Karpas-422 (cell line): ENCODE data around the gene CSPG5. TPM values are rescaled to one million over a fixed set of nuclear protein-coding genes. Genes with fewer than 3 reads are reported as not detected.

ENCODE experiments used
- DNase-seq: peaks from one replicate; pipeline ENCODE4 v3.0.0-alpha.2; 2015
- H2AFZ ChIP-seq: fragments of 200-600 bp; sonication (generic); 2 replicates; pipeline ENCODE4 v1.6.1; 2014; ENCODE audit warnings: antibody characterized with exemption, low read length, mixed read lengths
- H3K27ac ChIP-seq: fragments of 200-600 bp; sonication (generic); 2 replicates; pipeline ENCODE4 v1.5.1; 2014; ENCODE audit warnings: mild to moderate bottlenecking, low read length, moderate library complexity
- H3K27me3 ChIP-seq: fragments of 200-600 bp; sonication (generic); 2 replicates; pipeline ENCODE4 v1.6.1; 2014; ENCODE audit warnings: low read length, mixed read lengths
- H3K36me3 ChIP-seq: fragments of 200-600 bp; sonication (generic); 2 replicates; pipeline ENCODE4 v1.6.1; 2014; ENCODE audit warnings: low read length, mixed read lengths; ENCODE audit not compliant: insufficient read depth
- H3K4me1 ChIP-seq: fragments of 200-600 bp; sonication (generic); 2 replicates; pipeline ENCODE4 v1.6.1; 2014; ENCODE audit warnings: mild to moderate bottlenecking, low read length, mixed read lengths
- H3K4me2 ChIP-seq: fragments of 200-600 bp; sonication (generic); 2 replicates; pipeline ENCODE4 v1.6.1; 2014; ENCODE audit warnings: low read length, low read depth, mild to moderate bottlenecking; ENCODE audit not compliant: poor library complexity, severe bottlenecking
- H3K4me3 ChIP-seq: fragments of 200-600 bp; sonication (generic); 2 replicates; pipeline ENCODE4 v1.5.1; 2014; ENCODE audit warnings: mild to moderate bottlenecking, antibody characterized with exemption, low read length, mixed read lengths
- H3K79me2 ChIP-seq: fragments of 200-600 bp; sonication (generic); 2 replicates; pipeline ENCODE4 v1.6.1; 2014; ENCODE audit warnings: mild to moderate bottlenecking, low read length, mixed read lengths
- H3K9ac ChIP-seq: fragments of 200-600 bp; sonication (generic); 2 replicates; pipeline ENCODE4 v1.6.0; 2014; ENCODE audit warnings: low read length
- H3K9me2 ChIP-seq: fragments of 200-600 bp; sonication (generic), shearing (Covaris generic); replicated peaks from 2 replicates; pipeline ENCODE4 v1.6.0; 2014; ENCODE audit warnings: mild to moderate bottlenecking, low read length, moderate library complexity; ENCODE audit not compliant: insufficient read depth
- H3K9me3 ChIP-seq: fragments of 300-700, 200-600 bp; sonication (generic); 2 replicates; pipeline ENCODE4 v1.6.1; 2014; ENCODE audit warnings: low read length, mixed read lengths
- H4K20me1 ChIP-seq: fragments of 200-600 bp; sonication (generic); 2 replicates; pipeline ENCODE4 v1.6.1; 2014; ENCODE audit warnings: mild to moderate bottlenecking, antibody characterized with exemption, low read length, low read depth; ENCODE audit not compliant: insufficient read depth
- total RNA-seq: library from RNA; depleted of rRNA; stranded (reverse); fragments of >200 nt; shearing (Covaris generic); gene quantifications from 2 replicates; pipeline ENCODE4 v1.2.3, GENCODE V29; 2014; ENCODE audit warnings: low replicate concordance

Gene CSPG5
- total RNA-seq, 1 experiment from 2014 or later: 0.04 TPM

GRCh38 chr3:47522082-47522987, 56.3 kb downstream of the CSPG5 start:
- no peaks in the 10 kb centered on the region for H3K9me3 ChIP-seq
- H3K27me3 ChIP-seq: no peaks in the 10 kb centered on the region
- no peak overlapping the region for H3K4me3 ChIP-seq
- no peaks in the 10 kb centered on the region for H3K9me2 ChIP-seq
- H3K27ac ChIP-seq: no peak overlapping the region
- peak overlapping the region; percentile 91 for H2AFZ ChIP-seq
- peak overlapping the region; percentile 17; the same call in 1 of the 2 replicates for H3K9ac ChIP-seq
- no peaks in the 10 kb centered on the region for H4K20me1 ChIP-seq
- peaks cover 4% of the 10 kb centered on the region for H3K4me1 ChIP-seq
- H3K36me3 ChIP-seq: no peaks in the 10 kb centered on the region
- no peaks in the 10 kb centered on the region for H3K79me2 ChIP-seq
- no peak overlapping the region for H3K4me2 ChIP-seq
- DNase-seq: peak; percentile 95

- no peak for DNase-seq
- Histone ChIP-seq H3K4me2 (no peak overlapping the region), H3K27me3 (no peaks in the 10 kb centered on the region), H3K4me3 (no peak overlapping the region), H2AFZ (no peak overlapping the region), H3K36me3 (no peaks in the 10 kb centered on the region), H3K79me2 (no peaks in the 10 kb centered on the region), H3K4me1 (peaks cover 8% of the 10 kb centered on the region), H4K20me1 (no peaks in the 10 kb centered on the region), H3K9me3 (no peaks in the 10 kb centered on the region), H3K9ac (no peak overlapping the region), H3K9me2 (no peaks in the 10 kb centered on the region), H3K27ac (no peak overlapping the region)
Measured at GRCh38 chr3:47520756-47521155, 57.9 kb downstream of the CSPG5 start.

- Histone ChIP-seq H3K4me3 (no peak overlapping the region), H3K27me3 (no peaks in the 10 kb centered on the region), H3K36me3 (no peaks in the 10 kb centered on the region), H3K27ac (no peak overlapping the region), H3K4me2 (no peak overlapping the region), H2AFZ (no peak overlapping the region), H3K9ac (no peak overlapping the region), H4K20me1 (no peaks in the 10 kb centered on the region), H3K4me1 (peaks cover 12% of the 10 kb centered on the region), H3K9me3 (no peaks in the 10 kb centered on the region), H3K79me2 (peaks cover 3% of the 10 kb centered on the region), H3K9me2 (no peaks in the 10 kb centered on the region)
- DNase-seq: no peak
Measured at GRCh38 chr3:47517937-47518336, 60.7 kb downstream of the CSPG5 start.

- Histone ChIP-seq H4K20me1 (no peaks in the 10 kb centered on the region), H2AFZ (no peak overlapping the region), H3K4me1 (peaks cover 22% of the 10 kb centered on the region), H3K36me3 (peaks cover 5% of the 10 kb centered on the region; the same call in 1 of the 2 replicates), H3K9ac (no peak overlapping the region), H3K4me2 (no peak overlapping the region), H3K27me3 (no peaks in the 10 kb centered on the region), H3K9me3 (no peaks in the 10 kb centered on the region), H3K27ac (no peak overlapping the region), H3K4me3 (no peak overlapping the region), H3K9me2 (no peaks in the 10 kb centered on the region), H3K79me2 (peaks cover 23% of the 10 kb centered on the region)
- DNase-seq: no peak
Measured at GRCh38 chr3:47515864-47516319, 62.8 kb downstream of the CSPG5 start.

GRCh38 chr3:47515100-47515499, 63.6 kb downstream of the CSPG5 start:
- Histone ChIP-seq H3K9me2 (no peaks in the 10 kb centered on the region), H3K27ac (no peak overlapping the region), H3K4me1 (peaks cover 22% of the 10 kb centered on the region), H3K9me3 (no peaks in the 10 kb centered on the region), H3K79me2 (peaks cover 31% of the 10 kb centered on the region), H3K27me3 (no peaks in the 10 kb centered on the region), H3K4me2 (no peak overlapping the region), H3K9ac (no peak overlapping the region), H4K20me1 (no peaks in the 10 kb centered on the region), H2AFZ (no peak overlapping the region), H3K36me3 (peaks cover 12% of the 10 kb centered on the region), H3K4me3 (no peak overlapping the region)
- DNase-seq: no peak

- Histone ChIP-seq H3K4me3 (peak within 1 kb of the TSS; percentile 83), H3K9me3 (no peaks in the 10 kb centered on the region), H3K9me2 (no peaks in the 10 kb centered on the region), H3K36me3 (peaks cover 24% of the 10 kb centered on the region), H3K4me1 (peaks cover 22% of the 10 kb centered on the region), H3K4me2 (peak within 1 kb of the TSS; percentile 88), H3K9ac (peak within 1 kb of the TSS; percentile 88), H3K27me3 (no peaks in the 10 kb centered on the region), H4K20me1 (no peaks in the 10 kb centered on the region), H2AFZ (peak within 1 kb of the TSS; percentile 86; the same call in 1 of the 2 replicates), H3K27ac (peak within 1 kb of the TSS; percentile 92), H3K79me2 (peaks cover 38% of the 10 kb centered on the region)
- peak; percentile 99 for DNase-seq
Measured at GRCh38 chr3:47513125-47513929, 65.3 kb downstream of the CSPG5 start, which contains the start of gene ELP6. TSS of gene ELP6 (minus strand) at chr3:47513712. CDS start at chr3:47513590, 122 bp downstream.

- H3K9me2 ChIP-seq: no peaks in the 10 kb centered on the region
- no peaks in the 10 kb centered on the region for H3K9me3 ChIP-seq
- no peak overlapping the region for H2AFZ ChIP-seq
- DNase-seq: peak; percentile 72
- peaks cover 22% of the 10 kb centered on the region for H3K4me1 ChIP-seq
- peaks cover 26% of the 10 kb centered on the region for H3K36me3 ChIP-seq
- no peaks in the 10 kb centered on the region for H3K27me3 ChIP-seq
- peak overlapping the region; percentile 88 for H3K9ac ChIP-seq
- H3K4me2 ChIP-seq: peak overlapping the region; percentile 88
- H3K4me3 ChIP-seq: peak overlapping the region; percentile 83
- peaks cover 42% of the 10 kb centered on the region for H3K79me2 ChIP-seq
- H4K20me1 ChIP-seq: no peaks in the 10 kb centered on the region
- peak overlapping the region; percentile 92 for H3K27ac ChIP-seq
Measured at GRCh38 chr3:47512416-47513124, 66.1 kb downstream of the CSPG5 start.
